ENCODE results near the gene CDKN1C. TPM values are rescaled to one million over a fixed set of nuclear protein-coding genes. Genes with fewer than 3 reads are reported as not detected.

Gene CDKN1C
- total RNA-seq, 1 donor from 2014 or later = 34.8 TPM

GRCh38 chr11:2869561-2870427, 15.8 kb downstream of the CDKN1C start:
- DNase-seq (ENCODE audit: low read depth) = no peak
- Histone ChIP-seq H3K36me3 (ENCODE audit: control insufficient read depth, insufficient read depth, low read length) (no peaks in the 10 kb centered on the region), H3K4me3 (ENCODE audit: low read depth, low read length) (no peak overlapping the region), H3K27me3 (ENCODE audit: control insufficient read depth, insufficient read depth, low read length) (peaks cover 42% of the 10 kb centered on the region)
- no peak for TF ChIP-seq CTCF (IDR thresholded peaks at IDR 0.05; ENCODE audit: insufficient read depth, low read length, poor library complexity, severe bottlenecking)

- TF ChIP-seq CTCF (IDR thresholded peaks at IDR 0.05; ENCODE audit: insufficient read depth, low read length, poor library complexity, severe bottlenecking) = no peak
- no peak for DNase-seq (ENCODE audit: low read depth)
- Histone ChIP-seq H3K27me3 (ENCODE audit: control insufficient read depth, insufficient read depth, low read length) (peaks cover 47% of the 10 kb centered on the region), H3K4me3 (ENCODE audit: low read depth, low read length) (no peak overlapping the region), H3K36me3 (ENCODE audit: control insufficient read depth, insufficient read depth, low read length) (no peaks in the 10 kb centered on the region)
These were observed 16.4 kb downstream of the CDKN1C start for GRCh38 chr11:2869134-2869526.

- Histone ChIP-seq H3K36me3 (ENCODE audit: control insufficient read depth, insufficient read depth, low read length) (no peaks in the 10 kb centered on the region), H3K4me3 (ENCODE audit: low read depth, low read length) (no peak overlapping the region), H3K27me3 (ENCODE audit: control insufficient read depth, insufficient read depth, low read length) (peaks cover 48% of the 10 kb centered on the region)
- DNase-seq (ENCODE audit: low read depth) = no peak
- no peak for TF ChIP-seq CTCF (IDR thresholded peaks at IDR 0.05; ENCODE audit: insufficient read depth, low read length, poor library complexity, severe bottlenecking)
These were observed 17.0 kb downstream of the CDKN1C start for GRCh38 chr11:2868506-2869133.

DNA sequence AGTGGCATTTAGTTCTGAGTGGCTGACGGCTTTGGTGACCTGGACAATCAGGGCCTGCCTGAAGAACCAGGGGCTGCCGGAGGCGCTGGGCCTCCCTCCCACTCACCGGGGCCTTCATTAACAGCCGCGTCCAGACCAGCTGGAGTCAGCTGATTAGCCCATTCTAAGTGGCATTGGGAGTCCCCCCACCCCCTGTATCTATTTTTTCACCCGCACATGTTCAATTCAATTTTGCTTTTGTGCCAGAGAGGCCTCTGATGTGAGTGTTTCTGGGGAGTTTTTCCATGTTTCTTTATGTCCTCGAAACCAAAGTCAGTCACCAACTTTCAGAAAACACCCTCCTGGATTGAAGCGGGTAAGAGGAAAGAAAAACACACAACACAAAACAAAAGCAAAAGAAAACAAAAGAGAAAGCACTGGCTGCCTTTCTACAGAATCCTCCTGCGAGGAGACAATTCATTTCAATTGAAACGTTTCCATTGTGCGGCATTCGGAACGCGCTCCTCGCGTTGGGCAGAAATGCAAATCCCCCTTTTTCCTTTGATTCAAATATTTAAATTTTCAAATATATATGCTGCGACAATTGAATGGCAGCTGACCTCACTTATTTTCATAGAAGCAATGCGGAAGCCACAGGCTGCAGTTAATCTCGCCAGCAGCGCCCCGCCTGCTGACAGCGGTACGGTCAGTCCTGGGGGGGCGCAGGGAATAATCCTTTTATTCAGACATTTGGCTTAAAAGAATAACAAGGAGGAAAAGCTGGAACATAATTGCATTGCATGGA, 17.7 kb downstream of the CDKN1C start:
- no peak overlapping the region for H3K4me3 ChIP-seq (ENCODE audit: low read depth, low read length)
- peaks cover 54% of the 10 kb centered on the region for H3K27me3 ChIP-seq (ENCODE audit: control insufficient read depth, insufficient read depth, low read length)
- no peak for DNase-seq (ENCODE audit: low read depth)
- no peaks in the 10 kb centered on the region for H3K36me3 ChIP-seq (ENCODE audit: control insufficient read depth, insufficient read depth, low read length)
- no peak for TF ChIP-seq CTCF (IDR thresholded peaks at IDR 0.05; ENCODE audit: insufficient read depth, low read length, poor library complexity, severe bottlenecking)

- Histone ChIP-seq H3K36me3 (ENCODE audit: control insufficient read depth, insufficient read depth, low read length) (no peaks in the 10 kb centered on the region), H3K4me3 (ENCODE audit: low read depth, low read length) (no peak overlapping the region), H3K27me3 (ENCODE audit: control insufficient read depth, insufficient read depth, low read length) (peaks cover 60% of the 10 kb centered on the region)
- no peak for DNase-seq (ENCODE audit: low read depth)
- no peak for TF ChIP-seq CTCF (IDR thresholded peaks at IDR 0.05; ENCODE audit: insufficient read depth, low read length, poor library complexity, severe bottlenecking)
These were observed 18.4 kb downstream of the CDKN1C start for GRCh38 chr11:2867142-2867541.

Measured in kidney epithelial cell (primary cell).